Tibial nerve (tissue), 4 donors: ENCODE measurements around the gene FXYD6. TPM values are rescaled to one million over a fixed set of nuclear protein-coding genes. Genes with fewer than 3 reads are reported as not detected.

Experiments used
- DNase-seq, 2 donors: peaks; one replicate each; pipeline ENCODE4 v3.0.0-alpha.2; 2019; ENCODE audit warnings: low spot score in 2 of 2
- H3K27ac ChIP-seq, 4 donors: fragments of 200-600 bp; sonication (generic) in 3 of 4; one replicate each; pipeline ENCODE4 v1.5.1; 2017 to 2019; ENCODE audit warnings: mild to moderate bottlenecking in 1 of 4
- H3K27me3 ChIP-seq, 2 donors: fragments of 200-600 bp; sonication (generic) in 1 of 2; one replicate each; pipeline versions ENCODE4 v1.5.1 to v1.6.0; 2017 to 2019
- H3K36me3 ChIP-seq, 3 donors: fragments of 200-600 bp; sonication (generic); one replicate each; pipeline ENCODE4 v1.5.1; 2018 to 2019
- H3K4me1 ChIP-seq, 4 donors: fragments of 200-600 bp; sonication (generic) in 3 of 4; one replicate each; pipeline ENCODE4 v1.5.1; 2017 to 2019
- H3K4me3 ChIP-seq, 4 donors: fragments of 200-600 bp; sonication (generic) in 3 of 4; one replicate each; pipeline ENCODE4 v1.5.1; 2017 to 2019; ENCODE audit warnings: mild to moderate bottlenecking in 1 of 4, moderate library complexity in 1 of 4
- H3K9me3 ChIP-seq, 4 donors: fragments of 200-600 bp; sonication (generic) in 3 of 4; one replicate each; pipeline ENCODE4 v1.5.1; 2017 to 2019
- CTCF ChIP-seq, 5 experiments: fragments of 200-600 bp in 3 of 5; fragments of 450-650 bp in 2 of 5; sonication (generic) in 3 of 5; IDR thresholded peaks; one replicate each; pipeline ENCODE4 v1.5.1; 2016 to 2019; ENCODE audit warnings: antibody characterized with exemption in 5 of 5, mild to moderate bottlenecking in 3 of 5, moderate library complexity in 2 of 5
- EP300 ChIP-seq, 2 donors: sonication (generic); formaldehyde crosslinking; IDR thresholded peaks; one replicate each; pipeline ENCODE4 v1.6.1; 2017; ENCODE audit warnings: antibody characterized with exemption in 2 of 2, mild to moderate bottlenecking in 1 of 2
- POLR2A ChIP-seq, 2 donors: fragments of 450-650 bp; IDR thresholded peaks; one replicate each; pipeline ENCODE4 v1.6.1; 2017; ENCODE audit warnings: antibody characterized with exemption in 2 of 2, mild to moderate bottlenecking in 2 of 2, moderate library complexity in 2 of 2
- WGBS, 2 donors: methylation state at CpG; one replicate each; pipeline ENCODE4 v1.1.5; 2018; 5-methylcytosine and 5-hydroxymethylcytosine counted together
- total RNA-seq, 4 donors: library from RNA; depleted of rRNA; stranded (reverse); fragments of >200 nt; gene quantifications; one replicate each; pipeline ENCODE4 v1.1.0, GENCODE V29; 2016

FXYD6 gene
- total RNA-seq, 4 donors from 2014 or later, result 29.4 to 74.1 (median 65.7) TPM

GRCh38 chr11:117834838-117835443 is 41.5 kb downstream of the FXYD6 start:
- Histone ChIP-seq H3K27me3 (no peaks in the 10 kb centered on the region), H3K9me3 (no peaks in the 10 kb centered on the region), H3K27ac (no peak overlapping the region), H3K4me3 (no peak overlapping the region), H3K4me1 (peaks cover 0 to 3% (median 0%) of the 10 kb centered on the region in 4 donors), H3K36me3 (no peaks in the 10 kb centered on the region)
- no peak for DNase-seq
- 87 to 92% methylated on average over 17 of the region's 17 CpGs for WGBS, 2 donors
- TF ChIP-seq POLR2A (IDR thresholded peaks at IDR 0.05) (no peak), EP300 (IDR thresholded peaks at IDR 0.05) (no peak), CTCF (IDR thresholded peaks at IDR 0.05) (no peak)

GRCh38 chr11:117834068-117834810 is 42.2 kb downstream of the FXYD6 start:
- Histone ChIP-seq H3K36me3 (no peaks in the 10 kb centered on the region), H3K27ac (no peak overlapping the region), H3K27me3 (no peaks in the 10 kb centered on the region), H3K4me1 (peaks cover 0 to 6% (median 0%) of the 10 kb centered on the region in 4 donors), H3K9me3 (no peaks in the 10 kb centered on the region), H3K4me3 (no peak overlapping the region)
- no peak for DNase-seq
- no peak for TF ChIP-seq EP300 (IDR thresholded peaks at IDR 0.05)
- no peak for TF ChIP-seq CTCF (IDR thresholded peaks at IDR 0.05)
- TF ChIP-seq POLR2A (IDR thresholded peaks at IDR 0.05), result no peak
- WGBS, 2 donors, result 86 to 88% methylated on average over 6 of the region's 6 CpGs

- Histone ChIP-seq H3K36me3 (no peaks in the 10 kb centered on the region), H3K27me3 (no peaks in the 10 kb centered on the region), H3K27ac (no peak overlapping the region), H3K9me3 (no peaks in the 10 kb centered on the region), H3K4me1 (peaks cover 0 to 14% (median 3%) of the 10 kb centered on the region in 4 donors), H3K4me3 (no peak overlapping the region)
- no peak for DNase-seq
- TF ChIP-seq POLR2A (IDR thresholded peaks at IDR 0.05) (no peak), CTCF (IDR thresholded peaks at IDR 0.05) (no peak), EP300 (IDR thresholded peaks at IDR 0.05) (no peak)
- WGBS, 2 donors, result 55 to 56% methylated on average over 7 of the region's 7 CpGs
These were observed 43.0 kb downstream of the FXYD6 start for GRCh38 chr11:117833401-117833891.

DNA sequence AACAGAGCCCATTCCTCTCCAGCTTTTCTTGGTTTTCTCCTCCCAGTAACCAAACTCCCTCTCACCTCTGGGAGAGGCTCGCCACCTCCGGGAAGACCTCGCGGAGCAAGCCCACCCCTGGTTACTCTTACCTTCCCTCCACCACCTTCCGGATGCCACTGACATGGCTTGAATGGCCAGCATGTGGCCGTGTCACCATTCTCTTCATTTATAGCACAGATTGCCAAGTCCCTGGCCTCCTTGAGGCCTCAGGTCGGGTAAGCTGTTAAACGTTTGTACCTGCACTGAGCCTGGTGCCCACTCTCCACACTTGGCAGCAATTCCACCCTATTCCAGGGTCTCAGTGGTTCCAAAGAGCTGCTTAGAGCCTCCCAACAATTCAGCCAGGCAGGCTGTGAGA is 43.9 kb downstream of the FXYD6 start:
- 89 to 93% methylated on average over 8 of the region's 8 CpGs for WGBS, 2 donors
- DNase-seq, result no peak
- Histone ChIP-seq H3K36me3 (no peaks in the 10 kb centered on the region), H3K27me3 (no peaks in the 10 kb centered on the region), H3K9me3 (no peaks in the 10 kb centered on the region), H3K4me1 (peaks cover 0 to 19% (median 3%) of the 10 kb centered on the region in 4 donors), H3K27ac (no peak overlapping the region), H3K4me3 (no peak overlapping the region)
- TF ChIP-seq EP300 (IDR thresholded peaks at IDR 0.05) (no peak), POLR2A (IDR thresholded peaks at IDR 0.05) (no peak), CTCF (IDR thresholded peaks at IDR 0.05) (no peak)
